HuH-7 (cell line): ENCODE results near the gene TUBB4B.
"Not testable (repeated sequence)": the region's sequence is repeated elsewhere in the genome, so short reads cannot be mapped to it uniquely, and the experiment has no call there.

Source experiments
- DNase-seq: peaks from one replicate; pipeline ENCODE4 v3.0.0; 2011; ENCODE audit warnings: low spot score

TUBB4B gene

GRCh38 chr9:137252555-137253506 is 11.7 kb downstream of the TUBB4B start:
- DNase-seq = no peak

- no peak for DNase-seq
These were observed 12.9 kb downstream of the TUBB4B start for GRCh38 chr9:137253717-137254623.

GRCh38 chr9:137254624-137255447 is 13.7 kb downstream of the TUBB4B start, which contains the start of gene NELFB:
NELFB (plus strand) TSS chr9:137255327.
- DNase-seq = peak; percentile 99

GRCh38 chr9:137255448-137256114 is 14.5 kb downstream of the TUBB4B start:
- peak; percentile 75 for DNase-seq

- DNase-seq = no peak
These were observed 15.3 kb downstream of the TUBB4B start for GRCh38 chr9:137256362-137256761.

- no peak for DNase-seq
These were observed 15.8 kb downstream of the TUBB4B start for GRCh38 chr9:137256856-137257255.

- DNase-seq = not testable (repeated sequence)
These were observed 21.3 kb downstream of the TUBB4B start for GRCh38 chr9:137262173-137262908.

GRCh38 chr9:137262909-137263285 is 21.8 kb downstream of the TUBB4B start:
- DNase-seq = no peak

GRCh38 chr9:137263506-137263905 is 22.4 kb downstream of the TUBB4B start:
- DNase-seq = no peak

- no peak for DNase-seq
These were observed 23.0 kb downstream of the TUBB4B start for GRCh38 chr9:137264067-137264466.

- DNase-seq = no peak
These were observed 24.5 kb downstream of the TUBB4B start for GRCh38 chr9:137265496-137266161.

- DNase-seq = no peak
These were observed 25.1 kb downstream of the TUBB4B start for GRCh38 chr9:137266162-137266527.

GRCh38 chr9:137266585-137267453 is 25.7 kb downstream of the TUBB4B start:
- DNase-seq = no peak

GRCh38 chr9:137267933-137268355 is 26.9 kb downstream of the TUBB4B start:
- no peak for DNase-seq

- no peak for DNase-seq
These were observed 27.6 kb downstream of the TUBB4B start for GRCh38 chr9:137268538-137269201.

GRCh38 chr9:137269231-137269772 is 28.2 kb downstream of the TUBB4B start:
- DNase-seq = no peak

GRCh38 chr9:137270929-137271695 is 30.0 kb downstream of the TUBB4B start:
- DNase-seq = no peak
